GM12878 (cell line): Measurements from ENCODE around the gene HMX2. TPM values are rescaled to one million over a fixed set of nuclear protein-coding genes. Genes with fewer than 3 reads are reported as not detected.

Experiments used
- BCL3 ChIP-seq: IDR thresholded peaks from 2 replicates; pipeline ENCODE4 v1.6.1; 2011; ENCODE audit warnings: borderline replicate concordance, low read depth, mild to moderate bottlenecking, moderate library complexity, low read length; ENCODE audit not compliant: insufficient read depth, poor library complexity, severe bottlenecking
- BRCA1 ChIP-seq: IDR thresholded peaks from 2 replicates; pipeline ENCODE4 v1.6.1; 2011; ENCODE audit warnings: low read depth, low read length, improper control_type of control experiment
- CEBPB ChIP-seq, 2 experiments: fragments of 150-350 bp in 1 of 2; IDR thresholded peaks; 2 replicates each; pipeline ENCODE4 v1.6.1; 2012 to 2014; ENCODE audit warnings: low read depth in 2 of 2, low read length in 2 of 2, borderline replicate concordance in 1 of 2, inconsistent platforms in 1 of 2
- CREB1 ChIP-seq: IDR thresholded peaks from 2 replicates; pipeline ENCODE4 v1.6.1; 2012; ENCODE audit warnings: low read depth, mild to moderate bottlenecking, inconsistent platforms
- ELK1 ChIP-seq: IDR thresholded peaks from 2 replicates; pipeline ENCODE4 v1.6.1; 2012; ENCODE audit warnings: low read depth, low read length, improper control_type of control experiment
- EP300 ChIP-seq, 2 experiments: fragments of 150-350 bp in 1 of 2; IDR thresholded peaks; 2 replicates each; pipeline ENCODE4 v1.6.1; 2011 to 2012; ENCODE audit warnings: low read depth in 2 of 2, low read length in 2 of 2, borderline replicate concordance in 1 of 2, improper control_type of control experiment in 1 of 2, inconsistent platforms in 1 of 2; ENCODE audit not compliant: control insufficient read depth in 1 of 2
- GABPA ChIP-seq: IDR thresholded peaks from 2 replicates; pipeline ENCODE4 v1.6.1; 2014; ENCODE audit warnings: antibody characterized with exemption, low read depth, mild to moderate bottlenecking, inconsistent platforms
- HDAC6 ChIP-seq: fragments of 200-600 bp; sonication (generic); IDR thresholded peaks from one replicate; pipeline ENCODE4 v1.8.0; 2017; ENCODE audit warnings: antibody characterized with exemption; ENCODE audit not compliant: unreplicated experiment
- MYB ChIP-seq: fragments of 150-350 bp; IDR thresholded peaks from 2 replicates; pipeline ENCODE4 v1.6.1; 2014; ENCODE audit warnings: mild to moderate bottlenecking, low read depth, low read length, borderline replicate concordance
- MYC ChIP-seq: IDR thresholded peaks from 2 replicates; pipeline ENCODE4 v1.6.1; 2011; ENCODE audit warnings: mild to moderate bottlenecking, low read length, moderate library complexity, inconsistent platforms; ENCODE audit not compliant: insufficient read depth, insufficient replicate concordance, insufficient read length, severe bottlenecking
- NFYA ChIP-seq: IDR thresholded peaks from 2 replicates; pipeline ENCODE4 v1.6.1; 2011; ENCODE audit warnings: low read depth, mild to moderate bottlenecking, low read length, improper control_type of control experiment, borderline replicate concordance
- POLR2A ChIP-seq: IDR thresholded peaks from 2 replicates; pipeline ENCODE4 v1.6.1; 2011; ENCODE audit warnings: low read depth, mild to moderate bottlenecking, low read length
- REST ChIP-seq: IDR thresholded peaks from 2 replicates; pipeline ENCODE4 v1.6.1; 2012; ENCODE audit warnings: mild to moderate bottlenecking, low read depth, low read length
- SIN3A ChIP-seq: IDR thresholded peaks from 2 replicates; pipeline ENCODE4 v1.6.1; 2012; ENCODE audit warnings: low read depth, low read length, improper control_type of control experiment
- SMAD5 ChIP-seq: IDR thresholded peaks from 2 replicates; pipeline ENCODE4 v1.6.1; 2016; ENCODE audit warnings: antibody characterized with exemption, low read depth
- SREBF1 ChIP-seq: IDR thresholded peaks from 2 replicates; pipeline ENCODE4 v1.6.1; 2012; ENCODE audit warnings: mild to moderate bottlenecking, low read length
- ZBED1 ChIP-seq: IDR thresholded peaks from 2 replicates; pipeline ENCODE4 v1.6.1; 2016; ENCODE audit warnings: borderline replicate concordance
- ZBTB4 ChIP-seq: fragments of 450-650 bp; formaldehyde crosslinking; IDR thresholded peaks from 2 replicates; pipeline ENCODE4 v1.4.0; 2022; ENCODE audit warnings: mild to moderate bottlenecking, moderate library complexity
- ZNF24 ChIP-seq: fragments of 450-650 bp; IDR thresholded peaks from 2 replicates; pipeline ENCODE4 v1.6.1; 2017; ENCODE audit warnings: antibody characterized with exemption, mild to moderate bottlenecking
- polyA plus RNA-seq, 11 experiments: library from polyadenylated mRNA; depleted of rRNA in 4 of 11; unstranded in 6 of 11; stranded (reverse) in 5 of 11; fragments of >200 nt; fragmentation: Nextera tagmentation in 4 of 11; fragmentation: Illumina TruSeq in 1 of 11; extraction: Ambion mirVana in 4 of 11; extraction: Trizol in 1 of 11; gene quantifications; 1 replicate in 1 of 11; 2 replicates in 10 of 11; pipeline versions ENCODE4 v1.2.1 to v1.2.3, GENCODE V29; 2011 to 2016; ENCODE audit warnings: inconsistent platforms in 2 of 11, missing spikeins in 2 of 11, low read depth in 1 of 11
- total RNA-seq, 4 experiments: library from RNA; depleted of rRNA in 3 of 4; stranded (reverse); fragments of >200 nt in 3 of 4; fragmentation: Illumina TruSeq in 1 of 4; extraction: Trizol in 1 of 4; gene quantifications; 2 replicates each; pipeline versions ENCODE4 v1.2.1 to v1.2.3, GENCODE V29; 2013 to 2021

The HMX2 gene
- total and polyA plus RNA-seq, 10 of the 15 experiments (the other 5 are each of a cell fraction or from before 2014, with no cell fraction given), result 1.4 to 31.3 (median 16.8) TPM; not detected in 1

DNA sequence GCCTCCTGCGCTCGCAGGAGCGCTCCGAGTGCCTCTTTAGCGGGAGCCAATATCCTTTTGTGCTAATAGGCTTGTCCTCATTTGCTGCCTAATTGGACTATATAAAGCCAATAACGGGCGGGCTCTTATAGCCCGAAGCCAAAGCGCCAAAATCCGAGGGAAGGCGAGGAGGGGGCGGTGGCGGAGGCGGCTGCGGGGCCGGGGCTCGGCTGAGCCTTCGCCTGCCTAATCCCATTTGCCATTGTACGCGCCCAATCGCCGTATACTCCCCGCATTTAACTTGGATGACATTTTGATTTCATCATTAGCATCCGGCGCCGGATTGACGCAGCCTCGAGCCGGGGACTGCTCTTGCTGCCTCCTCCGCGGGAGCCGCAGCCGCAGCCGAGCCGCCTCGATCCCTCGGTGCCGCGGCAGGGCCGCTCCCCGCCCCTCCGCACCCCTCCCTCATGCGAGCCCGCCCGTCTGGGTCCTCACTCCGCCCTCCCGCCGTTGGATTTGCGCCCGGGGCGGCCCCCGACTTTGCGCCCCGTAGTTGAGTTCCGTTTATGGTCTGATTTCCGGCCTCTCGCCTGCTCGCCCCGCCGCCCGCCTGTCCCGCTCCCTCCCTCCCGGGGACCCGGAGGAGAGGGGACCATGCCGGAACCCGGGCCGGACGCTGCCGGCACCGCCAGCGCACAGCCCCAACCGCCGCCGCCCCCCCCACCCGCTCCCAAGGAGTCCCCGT is 12.4 kb upstream of the HMX2 start, which contains the start of gene HMX3 (continued):
- TF ChIP-seq ELK1, result peak; percentile 85
- TF ChIP-seq GABPA, result 0 out of 2 replicates have a peak, but pooled peaks have one; percentile 12
- no peak for TF ChIP-seq ZBTB4 (CRISPR knock-in tag)
- TF ChIP-seq CEBPB (IDR thresholded peaks at IDR 0.05; ENCODE audit: borderline replicate concordance in 1 of 2, low read depth in 2 of 2, low read length in 2 of 2), result no peak
- no peak for TF ChIP-seq REST
- TF ChIP-seq BRCA1, result no peak
- no peak for TF ChIP-seq MYB
- no peak for TF ChIP-seq EP300 (IDR thresholded peaks at IDR 0.05; ENCODE audit: borderline replicate concordance in 1 of 2, control insufficient read depth in 1 of 2, low read depth in 2 of 2, low read length in 2 of 2)
- TF ChIP-seq ZNF24, result no peak
- no peak for TF ChIP-seq SIN3A
- TF ChIP-seq MYC, result no peak
- peak; percentile 58; the same call in 1 of the 2 replicates for TF ChIP-seq POLR2A
- TF ChIP-seq ZBED1, result no peak
- TF ChIP-seq HDAC6, result no peak
- TF ChIP-seq SREBF1, result no peak
- TF ChIP-seq SMAD5, result peak; percentile 60; the same call in 1 of the 2 replicates
- no peak for TF ChIP-seq NFYA
- TF ChIP-seq BCL3, result no peak
- peak; percentile 31 for TF ChIP-seq CREB1
